GM06990 (cell line): Measurements from ENCODE around the gene HOXC5.

Experiments used
- DNase-seq: peaks from one replicate; pipeline ENCODE4 v3.0.0-alpha.2; 2011; ENCODE audit not compliant: insufficient read length; ENCODE audit errors: extremely low read depth
- H3K27me3 ChIP-seq: replicated peaks from 2 replicates; pipeline ENCODE4 v1.6.0; 2011; ENCODE audit warnings: low read length; ENCODE audit not compliant: control insufficient read depth, insufficient read depth
- H3K36me3 ChIP-seq: 2 replicates; pipeline ENCODE4 v1.5.1; 2011; ENCODE audit warnings: low read length; ENCODE audit not compliant: control insufficient read depth, insufficient read depth
- H3K4me3 ChIP-seq: replicated peaks from 2 replicates; pipeline ENCODE4 v1.5.1; 2011; ENCODE audit warnings: low read depth, mild to moderate bottlenecking, control low read depth, low read length
- TF ChIP-seq, protein P1 (sequence below): IDR thresholded peaks from 2 replicates; pipeline ENCODE4 v1.5.1; 2011; ENCODE audit warnings: low read length, control low read depth, mild to moderate bottlenecking, inconsistent platforms; ENCODE audit not compliant: insufficient read depth, poor library complexity, severe bottlenecking

HOXC5 gene

DNA sequence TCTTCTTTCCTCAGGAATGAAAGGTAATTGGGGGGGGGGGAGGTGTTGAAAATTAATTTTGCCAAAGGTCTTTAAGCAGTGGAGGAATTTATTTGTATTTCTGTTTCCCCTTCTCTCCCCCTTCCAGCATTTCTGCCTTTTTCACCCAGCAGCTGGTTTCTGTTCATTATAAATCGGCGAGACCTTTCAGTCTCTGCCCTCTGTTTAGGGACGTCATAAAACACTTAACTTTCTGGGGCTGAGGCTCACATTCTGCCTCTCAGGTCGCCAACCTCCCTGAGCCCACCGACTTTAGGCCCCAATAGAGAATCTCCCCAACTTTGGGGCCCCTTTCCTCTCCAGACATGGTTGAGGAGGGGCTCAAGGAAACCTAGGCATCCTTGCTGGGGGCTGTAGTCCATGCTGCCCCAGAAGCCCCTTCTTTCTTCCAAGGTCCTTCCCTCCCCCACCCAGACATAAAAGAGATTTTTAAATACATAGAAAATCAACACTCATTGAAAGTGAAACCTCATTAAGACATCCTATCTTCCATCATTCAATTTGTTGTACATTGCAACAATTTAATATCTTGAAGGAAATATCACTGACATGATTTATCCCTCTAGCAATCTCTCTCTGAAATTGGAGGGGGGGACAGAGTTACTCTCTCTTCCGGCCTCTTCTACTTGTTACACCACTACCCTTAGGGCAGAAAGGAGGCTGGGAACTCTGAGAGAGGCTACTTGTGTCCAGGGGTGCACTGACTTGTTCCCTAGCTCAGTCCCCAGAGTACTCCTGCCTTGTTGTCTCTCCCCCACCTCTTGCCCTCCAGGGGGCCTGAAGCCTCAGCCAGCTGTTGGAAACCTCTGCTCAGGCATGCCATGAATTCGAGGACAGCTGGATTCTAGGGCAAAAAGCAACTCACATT is 7.1 kb upstream of the HOXC5 start:
- Histone ChIP-seq H3K4me3 (no peak overlapping the region), H3K27me3 (no peaks in the 10 kb centered on the region; the same call in 1 of the 2 replicates), H3K36me3 (no peaks in the 10 kb centered on the region)
- TF ChIP-seq, protein P1, sequence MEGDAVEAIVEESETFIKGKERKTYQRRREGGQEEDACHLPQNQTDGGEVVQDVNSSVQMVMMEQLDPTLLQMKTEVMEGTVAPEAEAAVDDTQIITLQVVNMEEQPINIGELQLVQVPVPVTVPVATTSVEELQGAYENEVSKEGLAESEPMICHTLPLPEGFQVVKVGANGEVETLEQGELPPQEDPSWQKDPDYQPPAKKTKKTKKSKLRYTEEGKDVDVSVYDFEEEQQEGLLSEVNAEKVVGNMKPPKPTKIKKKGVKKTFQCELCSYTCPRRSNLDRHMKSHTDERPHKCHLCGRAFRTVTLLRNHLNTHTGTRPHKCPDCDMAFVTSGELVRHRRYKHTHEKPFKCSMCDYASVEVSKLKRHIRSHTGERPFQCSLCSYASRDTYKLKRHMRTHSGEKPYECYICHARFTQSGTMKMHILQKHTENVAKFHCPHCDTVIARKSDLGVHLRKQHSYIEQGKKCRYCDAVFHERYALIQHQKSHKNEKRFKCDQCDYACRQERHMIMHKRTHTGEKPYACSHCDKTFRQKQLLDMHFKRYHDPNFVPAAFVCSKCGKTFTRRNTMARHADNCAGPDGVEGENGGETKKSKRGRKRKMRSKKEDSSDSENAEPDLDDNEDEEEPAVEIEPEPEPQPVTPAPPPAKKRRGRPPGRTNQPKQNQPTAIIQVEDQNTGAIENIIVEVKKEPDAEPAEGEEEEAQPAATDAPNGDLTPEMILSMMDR, result no peak
- DNase-seq, result no peak

DNA sequence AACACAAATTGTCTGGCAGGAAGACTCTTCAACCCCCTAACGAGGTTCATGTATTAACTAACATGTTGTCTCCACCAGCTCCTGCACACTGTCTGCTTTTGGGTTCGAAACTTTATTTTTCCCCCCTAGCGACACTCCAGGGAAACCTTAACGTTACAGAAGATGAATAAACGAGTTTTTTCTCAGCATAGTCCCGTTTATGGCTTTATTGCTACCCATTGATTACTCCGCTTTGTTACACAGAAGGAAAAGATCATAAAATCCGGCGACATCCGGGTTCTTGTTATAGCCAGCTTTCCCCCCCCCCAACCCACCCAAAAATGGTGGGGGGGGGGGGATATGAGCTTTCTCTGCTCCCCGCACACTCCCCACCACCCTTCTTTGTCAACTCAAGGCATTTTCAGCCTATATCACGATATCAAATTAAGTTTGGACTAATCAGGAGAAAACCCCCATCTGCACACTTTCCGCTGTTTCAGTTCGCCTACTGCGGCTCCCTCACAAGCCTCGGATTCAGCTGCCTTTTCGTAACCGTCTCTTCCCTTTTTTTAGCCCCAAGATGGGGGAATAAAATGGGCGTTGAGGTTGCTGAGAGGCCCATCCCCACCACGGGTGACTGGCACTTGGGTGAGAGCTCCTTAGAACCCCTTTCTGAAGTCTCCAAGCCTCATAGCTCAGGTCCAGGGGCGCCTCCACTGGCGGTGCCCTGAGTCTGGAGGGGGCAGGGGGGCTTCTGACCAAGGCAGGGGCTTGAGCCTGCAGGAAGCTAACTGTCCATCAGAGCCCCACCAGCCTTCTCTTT is 6.0 kb upstream of the HOXC5 start:
- DNase-seq, result no peak
- TF ChIP-seq, protein P1, result no peak
- peaks cover 2% of the 10 kb centered on the region; the same call in 1 of the 2 replicates for H3K27me3 ChIP-seq

GRCh38 chr12:54027442-54027786 is 5.4 kb upstream of the HOXC5 start:
- no peak for DNase-seq
- TF ChIP-seq, protein P1, result no peak
- H3K27me3 ChIP-seq, result peaks cover 2% of the 10 kb centered on the region; the same call in 1 of the 2 replicates
- no peaks in the 10 kb centered on the region for H3K36me3 ChIP-seq
- H3K4me3 ChIP-seq, result no peak overlapping the region

More for the DNA sequence above, 6.0 kb upstream of the HOXC5 start:
- no peak overlapping the region for H3K4me3 ChIP-seq
- H3K36me3 ChIP-seq, result no peaks in the 10 kb centered on the region

GRCh38 chr12:54028314-54029201 is 4.3 kb upstream of the HOXC5 start, which contains the start of gene HOXC6:
Gene HOXC6, plus strand, starts transcription at chr12:54028440. Its CDS starts 82 bp downstream, at chr12:54028522.
- Histone ChIP-seq H3K4me3 (peak within 1 kb of the TSS; percentile 59), H3K36me3 (no peaks in the 10 kb centered on the region), H3K27me3 (peaks cover 2% of the 10 kb centered on the region; the same call in 1 of the 2 replicates)
- DNase-seq, result no peak
- TF ChIP-seq, protein P1, result no peak

DNA sequence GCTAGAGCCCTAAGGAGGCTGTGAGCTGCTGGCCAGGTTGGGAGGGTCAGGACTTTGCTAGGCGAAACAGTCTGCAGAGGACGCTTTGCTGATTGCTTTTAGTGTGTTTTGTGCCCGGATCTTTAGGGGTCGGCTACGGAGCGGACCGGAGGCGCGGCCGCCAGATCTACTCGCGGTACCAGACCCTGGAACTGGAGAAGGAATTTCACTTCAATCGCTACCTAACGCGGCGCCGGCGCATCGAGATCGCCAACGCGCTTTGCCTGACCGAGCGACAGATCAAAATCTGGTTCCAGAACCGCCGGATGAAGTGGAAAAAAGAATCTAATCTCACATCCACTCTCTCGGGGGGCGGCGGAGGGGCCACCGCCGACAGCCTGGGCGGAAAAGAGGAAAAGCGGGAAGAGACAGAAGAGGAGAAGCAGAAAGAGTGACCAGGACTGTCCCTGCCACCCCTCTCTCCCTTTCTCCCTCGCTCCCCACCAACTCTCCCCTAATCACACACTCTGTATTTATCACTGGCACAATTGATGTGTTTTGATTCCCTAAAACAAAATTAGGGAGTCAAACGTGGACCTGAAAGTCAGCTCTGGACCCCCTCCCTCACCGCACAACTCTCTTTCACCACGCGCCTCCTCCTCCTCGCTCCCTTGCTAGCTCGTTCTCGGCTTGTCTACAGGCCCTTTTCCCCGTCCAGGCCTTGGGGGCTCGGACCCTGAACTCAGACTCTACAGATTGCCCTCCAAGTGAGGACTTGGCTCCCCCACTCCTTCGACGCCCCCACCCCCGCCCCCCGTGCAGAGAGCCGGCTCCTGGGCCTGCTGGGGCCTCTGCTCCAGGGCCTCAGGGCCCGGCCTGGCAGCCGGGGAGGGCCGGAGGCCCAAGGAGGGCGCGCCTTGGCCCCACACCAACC is 3.1 kb upstream of the HOXC5 start:
- H3K36me3 ChIP-seq, result no peaks in the 10 kb centered on the region
- TF ChIP-seq, protein P1, result no peak
- H3K27me3 ChIP-seq, result peaks cover 2% of the 10 kb centered on the region; the same call in 1 of the 2 replicates
- no peak overlapping the region for H3K4me3 ChIP-seq
- DNase-seq, result no peak
